Measurements from ENCODE around the gene LRP2.

DNA sequence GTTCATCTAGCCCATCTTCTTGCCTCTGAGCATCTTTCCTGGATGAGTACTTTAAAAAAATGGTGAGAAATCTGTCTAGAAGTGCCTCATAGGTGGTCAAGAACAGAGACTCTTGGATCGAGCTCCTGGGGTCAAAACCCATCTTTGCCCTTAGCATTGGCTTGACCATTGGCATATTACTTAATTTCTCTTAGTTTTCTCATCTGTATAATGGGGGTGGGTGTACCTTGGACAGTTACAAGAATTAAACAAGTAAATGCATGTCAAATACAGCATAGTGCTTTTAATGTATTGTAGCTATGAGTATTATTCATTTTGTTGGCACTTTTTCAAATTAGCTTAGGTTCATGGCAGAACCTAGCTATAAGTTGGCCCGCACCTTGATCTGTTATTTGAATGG lies 256.2 kb downstream of the LRP2 start:
- TF ChIP-seq YY1 (IDR thresholded peaks at IDR 0.05; ENCODE audit: low read depth), result no peak
- peak; percentile 48; the same call in 1 of the 2 replicates for TF ChIP-seq REST (IDR thresholded peaks at IDR 0.05; ENCODE audit: low read depth)
- TF ChIP-seq NFIC (IDR thresholded peaks at IDR 0.05), result no peak
- TF ChIP-seq TAF1 (IDR thresholded peaks at IDR 0.05; ENCODE audit: low read depth), result no peak
- TF ChIP-seq CEBPB (IDR thresholded peaks at IDR 0.05), result no peak
- TF ChIP-seq FOXM1 (IDR thresholded peaks at IDR 0.05; ENCODE audit: borderline replicate concordance, low read depth), result no peak
- TF ChIP-seq, protein P1, sequence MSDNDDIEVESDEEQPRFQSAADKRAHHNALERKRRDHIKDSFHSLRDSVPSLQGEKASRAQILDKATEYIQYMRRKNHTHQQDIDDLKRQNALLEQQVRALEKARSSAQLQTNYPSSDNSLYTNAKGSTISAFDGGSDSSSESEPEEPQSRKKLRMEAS (IDR thresholded peaks at IDR 0.05), result no peak
- TF ChIP-seq CREB1 (IDR thresholded peaks at IDR 0.05; ENCODE audit: low read depth), result no peak
- no peak for TF ChIP-seq EGR1 (IDR thresholded peaks at IDR 0.05)
- TF ChIP-seq ZBTB7A (IDR thresholded peaks at IDR 0.05; ENCODE audit: low read depth), result no peak
- TF ChIP-seq EP300 (IDR thresholded peaks at IDR 0.05; ENCODE audit: borderline replicate concordance), result no peak
- no peak for TF ChIP-seq USF1 (IDR thresholded peaks at IDR 0.05)

All from Ishikawa (cell line).